ENCODE results near the gene TIMM44.
"Not testable (repeated sequence)": the region's sequence is repeated elsewhere in the genome, so short reads cannot be mapped to it uniquely, and the experiment has no call there.

Gene TIMM44

GRCh38 chr19:7977021-7977722 lies 33.7 kb upstream of the TIMM44 start:
- no peak for DNase-seq (ENCODE audit: low read depth)

- no peak for DNase-seq (ENCODE audit: low read depth)
Measured at GRCh38 chr19:7976461-7976860, 33.0 kb upstream of the TIMM44 start.

DNA sequence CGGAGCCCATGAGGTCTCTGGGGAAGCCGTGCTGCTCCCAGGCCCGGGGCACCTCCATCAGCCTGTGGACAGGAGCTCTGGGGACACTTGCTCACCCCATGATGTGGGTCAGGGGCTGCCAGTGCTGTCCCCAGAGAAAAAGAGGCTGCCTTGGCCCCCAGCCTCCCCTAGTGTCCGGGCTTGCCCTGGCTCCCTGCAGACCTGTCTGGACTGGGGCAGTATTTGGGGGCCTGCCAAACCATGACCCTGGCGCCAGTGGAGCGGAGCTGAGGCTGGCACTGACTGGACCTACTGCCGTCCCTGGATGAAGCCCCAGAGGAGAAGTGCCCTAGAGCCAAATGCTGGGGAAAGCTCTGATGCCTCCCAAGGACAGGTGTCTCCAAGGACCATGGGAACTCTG lies 31.6 kb upstream of the TIMM44 start:
- no peak for DNase-seq (ENCODE audit: low read depth)

- no peak for DNase-seq (ENCODE audit: low read depth)
Measured at GRCh38 chr19:7973883-7974282, 30.4 kb upstream of the TIMM44 start.

DNA sequence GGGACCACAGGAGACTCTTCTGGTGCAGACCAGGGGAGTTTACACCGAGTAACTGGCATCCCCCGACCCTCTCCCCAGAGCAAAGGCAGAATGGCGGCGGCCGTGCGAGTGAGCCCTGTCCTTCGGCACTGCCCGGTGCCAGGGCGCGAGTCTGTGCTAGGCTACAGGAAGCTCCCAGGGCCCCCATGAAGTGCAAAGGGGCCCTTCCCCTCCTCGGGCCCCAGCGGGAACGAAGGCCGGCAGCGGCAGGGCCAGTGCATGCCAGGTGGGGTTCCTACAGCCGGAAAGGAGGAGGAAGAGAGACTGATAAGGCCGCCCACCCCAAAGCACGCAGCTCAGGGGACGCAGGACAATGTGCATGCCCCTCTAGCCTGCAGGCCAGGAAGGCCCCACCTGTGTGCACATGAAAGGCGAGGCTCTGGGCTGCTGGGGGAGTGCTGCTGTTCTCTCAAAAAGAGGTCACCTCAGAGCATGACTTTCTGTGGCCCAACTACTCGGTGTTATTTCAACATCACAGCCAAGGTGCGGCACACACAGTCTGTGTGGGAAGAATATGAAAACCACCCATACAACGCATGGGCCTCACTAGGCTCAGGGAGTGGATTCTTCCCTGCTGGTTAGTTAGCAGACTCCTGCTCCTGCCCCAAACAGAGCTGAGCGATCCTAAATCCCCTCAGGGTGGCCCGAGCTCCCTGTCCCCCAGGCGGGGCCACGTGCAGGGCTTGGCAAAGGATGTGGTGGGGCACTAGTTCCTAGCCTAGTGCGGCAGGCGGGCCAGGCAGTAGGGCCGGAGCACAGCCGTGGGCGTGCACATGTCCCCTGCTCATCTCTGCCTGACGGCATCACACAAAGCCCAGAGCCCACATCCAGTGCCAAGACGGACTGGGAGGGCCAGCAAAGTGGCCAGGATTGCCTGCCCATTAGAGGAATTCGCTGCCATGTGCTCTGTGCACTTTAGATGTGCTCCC lies 28.4 kb upstream of the TIMM44 start:
- no peak for DNase-seq (ENCODE audit: low read depth)

DNA sequence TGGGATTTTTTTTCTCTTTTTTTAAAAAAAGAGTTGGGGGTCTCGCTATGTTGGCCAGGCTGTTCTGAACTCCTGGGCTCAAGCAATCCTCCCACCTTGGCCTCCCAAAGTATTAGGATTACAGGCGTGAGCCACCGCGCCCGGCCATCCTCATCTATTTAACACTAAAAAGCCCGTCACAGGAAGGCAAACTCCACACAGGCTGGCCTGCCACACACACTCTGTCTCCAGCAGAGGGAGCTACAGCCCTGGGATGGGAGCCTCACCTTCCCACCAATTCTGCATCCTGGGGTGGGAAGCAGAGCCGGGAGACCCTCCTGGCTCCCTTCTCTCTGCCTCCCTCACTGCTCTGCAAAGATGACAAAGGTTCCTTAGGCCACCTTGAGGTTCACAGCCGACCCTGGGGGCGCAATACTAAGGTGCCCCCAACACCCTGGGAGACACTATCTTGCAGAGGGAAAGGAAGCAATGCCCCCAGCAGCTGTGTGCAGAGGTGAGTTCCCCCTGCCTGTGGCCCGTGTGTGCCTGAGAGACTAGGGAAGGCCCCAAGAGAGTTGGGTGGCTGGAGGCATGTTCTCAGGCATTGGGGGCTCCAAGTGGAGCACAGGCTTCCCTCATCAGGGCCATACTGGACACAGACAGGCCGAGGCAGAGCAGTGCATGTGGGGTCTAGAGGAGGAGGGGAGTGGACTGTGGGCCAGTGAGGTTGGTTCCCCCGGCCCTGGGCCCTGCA lies 27.4 kb upstream of the TIMM44 start:
- peak; percentile 64 for DNase-seq (ENCODE audit: low read depth)

GRCh38 chr19:7969555-7969939 lies 26.1 kb upstream of the TIMM44 start:
- DNase-seq (ENCODE audit: low read depth), result no peak

GRCh38 chr19:7968796-7969554 lies 25.5 kb upstream of the TIMM44 start:
- no peak for DNase-seq (ENCODE audit: low read depth)

GRCh38 chr19:7968008-7968795 lies 24.7 kb upstream of the TIMM44 start:
- no peak for DNase-seq (ENCODE audit: low read depth)

GRCh38 chr19:7965921-7966665 lies 22.6 kb upstream of the TIMM44 start:
- DNase-seq (ENCODE audit: low read depth), result no peak

- DNase-seq (ENCODE audit: low read depth), result no peak
Measured at GRCh38 chr19:7965259-7965841, 21.9 kb upstream of the TIMM44 start.

- no peak for DNase-seq (ENCODE audit: low read depth)
Measured at GRCh38 chr19:7963566-7963965, 20.1 kb upstream of the TIMM44 start.

- no peak for DNase-seq (ENCODE audit: low read depth)
Measured at GRCh38 chr19:7962644-7963268, 19.3 kb upstream of the TIMM44 start.

DNA sequence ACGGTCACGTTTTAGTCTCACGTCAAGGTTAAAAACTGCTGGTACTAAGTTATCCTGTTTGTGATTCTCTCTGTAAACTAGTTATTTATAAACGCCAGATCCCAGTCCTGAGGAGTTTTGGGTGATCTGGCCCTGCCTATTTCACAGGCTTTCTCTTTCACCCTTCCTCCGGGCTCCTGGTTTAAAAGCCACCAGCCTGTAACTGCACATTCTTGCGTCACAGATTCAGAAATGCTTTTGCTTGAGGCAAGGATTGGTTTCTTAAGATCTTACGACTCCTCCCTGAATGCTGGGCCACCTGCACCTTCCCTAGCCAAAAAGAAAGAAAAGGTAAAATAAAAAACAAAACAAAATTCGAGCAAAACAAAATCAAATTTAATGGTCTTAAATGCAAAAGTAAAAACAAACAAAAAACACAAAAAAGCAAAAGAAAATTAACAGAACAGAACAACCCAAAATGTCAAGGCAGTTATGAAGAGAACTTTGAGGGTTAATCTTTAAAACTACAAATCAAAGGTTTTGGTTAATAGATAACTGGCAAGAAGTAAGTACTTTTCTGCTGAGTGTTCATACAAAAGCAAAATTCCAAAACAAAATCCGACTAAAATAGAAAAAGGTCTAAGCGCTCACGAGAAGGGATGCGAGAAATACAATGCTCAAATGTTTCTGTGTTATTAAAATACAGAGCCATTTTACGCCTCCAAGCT lies 18.6 kb upstream of the TIMM44 start:
- no peak for DNase-seq (ENCODE audit: low read depth)

- not testable (repeated sequence) for DNase-seq (ENCODE audit: low read depth)
Measured at GRCh38 chr19:7961082-7961481, 17.6 kb upstream of the TIMM44 start.

- DNase-seq (ENCODE audit: low read depth), result no peak
Measured at GRCh38 chr19:7959211-7959610, 15.7 kb upstream of the TIMM44 start.

GRCh38 chr19:7955696-7956095 lies 12.2 kb upstream of the TIMM44 start:
- DNase-seq (ENCODE audit: low read depth), result no peak

DNA sequence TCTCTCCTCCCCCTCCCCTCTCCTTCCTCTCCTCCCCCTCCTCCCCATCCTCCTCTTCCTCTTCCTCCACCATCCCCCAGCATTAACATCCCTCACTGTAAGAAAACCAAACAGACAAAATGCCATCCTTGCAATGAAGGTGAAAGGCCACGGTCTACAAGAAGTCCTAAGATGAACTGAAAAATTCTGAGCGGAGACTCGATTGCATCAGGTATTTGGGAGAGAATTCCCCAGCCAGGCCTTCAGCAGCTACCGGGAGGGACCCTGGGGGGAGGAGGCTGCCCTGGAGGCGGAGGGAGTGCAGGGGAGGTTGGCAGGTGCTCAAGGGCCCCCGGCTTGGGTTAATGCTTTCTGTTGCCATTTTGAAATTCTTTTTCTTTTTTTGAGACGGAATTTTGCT lies 10.1 kb upstream of the TIMM44 start:
- no peak for DNase-seq (ENCODE audit: low read depth)

DNA sequence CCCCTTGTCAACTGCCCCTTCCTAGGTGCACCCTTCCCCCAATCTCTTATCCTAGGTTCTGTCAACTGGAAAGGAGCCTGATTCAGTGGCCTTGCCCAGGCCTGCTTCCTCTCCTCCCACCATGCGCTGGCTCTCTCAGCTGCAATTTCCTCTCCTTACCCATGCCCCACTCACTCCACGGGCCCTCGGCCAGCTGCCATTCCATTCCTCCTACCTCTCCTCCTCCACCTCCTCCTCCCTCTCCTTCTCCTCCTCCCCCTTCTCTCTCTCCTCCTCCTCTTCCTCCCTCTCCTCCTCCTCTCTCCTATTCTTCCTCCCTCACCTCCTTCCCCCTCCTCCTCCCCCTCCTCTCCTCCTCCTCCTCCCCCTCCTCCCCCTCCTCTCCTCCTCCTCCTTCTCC lies 9.6 kb upstream of the TIMM44 start:
- DNase-seq (ENCODE audit: low read depth), result peak; percentile 19
